Left lung (tissue), 10 donors: ENCODE results near the gene TSPAN9. TPM values are rescaled to one million over a fixed set of nuclear protein-coding genes. Genes with fewer than 3 reads are reported as not detected.

Experiments used
- ATAC-seq: fragments of 200-7000 bp; cut with Tn5 transposase; one replicate; pipeline ENCODE4 v1.9.1; 2020; ENCODE audit warnings: moderate library complexity
- DNase-seq, 4 donors: peaks; one replicate each; pipeline ENCODE4 v3.0.0-alpha.2; 2013 to 2020
- H3K27ac ChIP-seq, 2 donors: fragments of 200-600 bp; sonication (generic) in 1 of 2; one replicate each; pipeline versions ENCODE4 v1.5.0 to v1.8.0; 2020 to 2021
- H3K27me3 ChIP-seq, 2 donors: fragments of 200-600 bp; sonication (generic) in 1 of 2; one replicate each; pipeline versions ENCODE4 v1.5.0 to v1.8.0; 2020 to 2021
- H3K36me3 ChIP-seq, 2 donors: fragments of 200-600 bp; sonication (generic) in 1 of 2; one replicate each; pipeline versions ENCODE4 v1.5.0 to v1.8.0; 2020 to 2021
- H3K4me1 ChIP-seq, 2 donors: fragments of 200-600 bp; one replicate each; pipeline ENCODE4 v1.8.0; 2021
- H3K4me3 ChIP-seq, 2 donors: fragments of 200-600 bp; sonication (generic) in 1 of 2; one replicate each; pipeline versions ENCODE4 v1.5.0 to v1.8.0; 2020 to 2021; ENCODE audit warnings: mild to moderate bottlenecking in 1 of 2
- H3K9me3 ChIP-seq, 2 donors: fragments of 200-600 bp; sonication (generic) in 1 of 2; one replicate each; pipeline versions ENCODE4 v1.5.0 to v1.8.0; 2020 to 2021
- CTCF ChIP-seq, 2 donors: fragments of 200-600 bp; sonication (generic) in 1 of 2; IDR thresholded peaks; one replicate each; pipeline versions ENCODE4 v1.5.0 to v1.8.0; 2021; ENCODE audit warnings: antibody characterized with exemption in 2 of 2
- intact Hi-C, 2 donors: fragments of 100-400 bp; cut with DNase I; formaldehyde crosslinking; loops; one replicate each; pipeline versions ENCODE4 v1.11.2 to v1.14.2; 2022
- polyA plus RNA-seq, 6 donors: library from polyadenylated mRNA; unstranded; fragments of 120-200 nt; gene quantifications; one replicate each; pipeline ENCODE4 v1.2.1, GENCODE V29; 2013; ENCODE audit not compliant: insufficient read length in 6 of 6
- total RNA-seq, 2 donors: library from RNA; stranded (reverse); fragmentation: NEBNext Ultra II Directional; extraction: Animal tissue kit (Norgen Biotek cat#: 25700); gene quantifications; one replicate each; pipeline ENCODE4 v1.2.1, GENCODE V29; 2021
- donor health status: DM: no; HTN: yes; CAD: no.
- donor health status: DM: no; HTN: no; CAD: no.

Gene TSPAN9
- total and polyA plus RNA-seq, 8 donors: 35.6 to 98.6 (median 81.3) TPM

- peak; percentile 35 for ATAC-seq
- H3K4me3 ChIP-seq: no peak overlapping the region
- TF ChIP-seq CTCF (IDR thresholded peaks at IDR 0.05): no peak
- H3K9me3 ChIP-seq: no peaks in the 10 kb centered on the region
- intact Hi-C loops: no loop called here
- peak overlapping the region in 1 of 2 donors; percentile 62 for H3K27ac ChIP-seq
- no peaks in the 10 kb centered on the region for H3K27me3 ChIP-seq
- peaks cover 6 to 22% of the 10 kb centered on the region in 2 donors for H3K4me1 ChIP-seq
- no peaks in the 10 kb centered on the region for H3K36me3 ChIP-seq
- DNase-seq: peak in 1 of 4 donors; percentile 55
Observed at GRCh38 chr12:3216726-3217682, 139.8 kb downstream of the TSPAN9 start.

- H3K36me3 ChIP-seq: no peaks in the 10 kb centered on the region
- peaks cover 6 to 22% of the 10 kb centered on the region in 2 donors for H3K4me1 ChIP-seq
- ATAC-seq (no peak), DNase-seq (peak in 1 of 4 donors; percentile 6)
- peak overlapping the region; percentile 21 to 60 for H3K27ac ChIP-seq
- H3K9me3 ChIP-seq: no peaks in the 10 kb centered on the region
- H3K27me3 ChIP-seq: no peaks in the 10 kb centered on the region
- intact Hi-C loops: no loop called here
- TF ChIP-seq CTCF (IDR thresholded peaks at IDR 0.05): no peak
- H3K4me3 ChIP-seq: no peak overlapping the region
Observed at GRCh38 chr12:3217683-3218079, 140.5 kb downstream of the TSPAN9 start.

GRCh38 chr12:3218228-3219171 is 141.3 kb downstream of the TSPAN9 start:
- Histone ChIP-seq H3K4me3 (no peak overlapping the region), H3K36me3 (no peaks in the 10 kb centered on the region), H3K4me1 (peaks cover 6 to 22% of the 10 kb centered on the region in 2 donors), H3K27ac (peak overlapping the region; percentile 21 to 60), H3K27me3 (no peaks in the 10 kb centered on the region), H3K9me3 (no peaks in the 10 kb centered on the region)
- intact Hi-C loops: no loop called here
- ATAC-seq (peak; percentile 66), DNase-seq (peak; percentile 54 to 82 (median 69))
- TF ChIP-seq CTCF (IDR thresholded peaks at IDR 0.05): no peak

- intact Hi-C loops: no loop called here
- ATAC-seq: no peak
- Histone ChIP-seq H3K36me3 (no peaks in the 10 kb centered on the region), H3K27me3 (no peaks in the 10 kb centered on the region), H3K4me1 (peaks cover 6 to 22% of the 10 kb centered on the region in 2 donors), H3K9me3 (no peaks in the 10 kb centered on the region), H3K4me3 (no peak overlapping the region), H3K27ac (peak overlapping the region; percentile 21 to 60)
- TF ChIP-seq CTCF (IDR thresholded peaks at IDR 0.05): no peak
- DNase-seq: peak in 1 of 4 donors; percentile 38
Observed at GRCh38 chr12:3219233-3219632, 142.1 kb downstream of the TSPAN9 start.
